HEK293 (cell line): ENCODE data around the gene PDLIM4.

Experiments used
- GLIS2 ChIP-seq: fragments of 450-650 bp; formaldehyde crosslinking; IDR thresholded peaks from 2 replicates; pipeline ENCODE4 v1.5.1; 2016; ENCODE audit warnings: missing biosample characterization, missing genetic modification characterization
- MEIS1 ChIP-seq: sonication (generic); formaldehyde crosslinking; IDR thresholded peaks from 2 replicates; pipeline ENCODE4 v1.8.1; 2022; ENCODE audit warnings: missing genetic modification reagents, mild to moderate bottlenecking, borderline replicate concordance
- TCF7L2 ChIP-seq: IDR thresholded peaks from 2 replicates; pipeline ENCODE4 v1.6.1; 2011; ENCODE audit warnings: low read depth, mild to moderate bottlenecking, inconsistent platforms, low read length, moderate library complexity, borderline replicate concordance
- ZNF274 ChIP-seq, 2 experiments: fragments of 200-500 bp in 1 of 2; fragments of 450-650 bp in 1 of 2; sonication (Bioruptor generic) in 1 of 2; formaldehyde crosslinking in 1 of 2; IDR thresholded peaks; 2 replicates each; pipeline versions ENCODE4 v1.5.1 to v1.6.1; 2014 to 2016; ENCODE audit warnings: borderline replicate concordance in 1 of 2, inconsistent platforms in 1 of 2, low read length in 1 of 2, missing biosample characterization in 1 of 2, missing genetic modification characterization in 1 of 2
- ZNF423 ChIP-seq: fragments of 450-650 bp; formaldehyde crosslinking; IDR thresholded peaks from 2 replicates; pipeline ENCODE4 v1.5.1; 2016; ENCODE audit warnings: missing biosample characterization, missing genetic modification characterization
- ZNF510 ChIP-seq: fragments of 450-650 bp; formaldehyde crosslinking; IDR thresholded peaks from 2 replicates; pipeline ENCODE4 v1.5.1; 2018; ENCODE audit warnings: mild to moderate bottlenecking, missing genetic modification characterization, missing biosample characterization; ENCODE audit not compliant: insufficient replicate concordance
- ZNF561 ChIP-seq: fragments of 450-650 bp; IDR thresholded peaks from 2 replicates; pipeline ENCODE4 v1.5.1; 2018; ENCODE audit warnings: missing biosample characterization, missing genetic modification characterization, borderline replicate concordance
- TF ChIP-seq, protein P1 (sequence below): fragments of 450-650 bp; formaldehyde crosslinking; IDR thresholded peaks from 2 replicates; pipeline ENCODE4 v1.5.1; 2017; ENCODE audit warnings: missing biosample characterization, missing genetic modification characterization
- TF ChIP-seq, protein P2 (sequence below): fragments of 450-650 bp; formaldehyde crosslinking; IDR thresholded peaks from 2 replicates; pipeline ENCODE4 v1.5.1; 2016; ENCODE audit warnings: missing biosample characterization, missing genetic modification characterization
- TF ChIP-seq, protein P3 (sequence below): fragments of 450-650 bp; formaldehyde crosslinking; conservative IDR thresholded peaks from 2 replicates; pipeline ENCODE4 v1.5.1; 2016; ENCODE audit warnings: low read depth, missing biosample characterization, missing genetic modification characterization

DNA sequence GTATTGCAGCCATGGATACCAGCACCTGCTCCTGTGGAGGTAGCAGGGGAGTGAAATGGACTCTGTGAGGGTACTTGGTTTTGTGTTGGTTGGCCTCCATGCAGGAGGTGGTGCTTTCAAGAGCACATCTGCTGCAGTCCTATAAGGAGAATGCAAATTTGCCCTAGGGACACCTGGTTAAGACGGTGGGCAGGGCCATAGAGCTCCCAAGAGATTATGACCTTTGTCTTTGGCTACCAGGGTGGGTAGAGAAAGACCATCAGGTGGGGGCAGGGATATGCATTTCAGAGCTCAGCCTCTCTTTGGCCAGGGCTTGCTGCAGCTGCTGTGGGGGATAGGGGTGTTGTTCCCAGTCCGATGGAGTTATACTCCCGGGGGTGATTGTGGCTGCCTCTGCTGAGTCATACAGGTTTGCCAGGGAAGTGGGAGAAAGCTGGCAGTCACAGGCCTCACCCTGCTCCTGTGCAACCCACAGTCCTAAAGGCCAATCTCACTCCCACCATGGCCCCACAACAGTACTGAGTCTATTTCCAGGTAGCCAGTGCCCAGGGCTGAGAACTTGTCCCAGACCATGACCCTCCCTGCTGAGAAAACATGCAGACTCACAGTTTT is 14.0 kb upstream of the PDLIM4 start:
- TF ChIP-seq, protein P1, sequence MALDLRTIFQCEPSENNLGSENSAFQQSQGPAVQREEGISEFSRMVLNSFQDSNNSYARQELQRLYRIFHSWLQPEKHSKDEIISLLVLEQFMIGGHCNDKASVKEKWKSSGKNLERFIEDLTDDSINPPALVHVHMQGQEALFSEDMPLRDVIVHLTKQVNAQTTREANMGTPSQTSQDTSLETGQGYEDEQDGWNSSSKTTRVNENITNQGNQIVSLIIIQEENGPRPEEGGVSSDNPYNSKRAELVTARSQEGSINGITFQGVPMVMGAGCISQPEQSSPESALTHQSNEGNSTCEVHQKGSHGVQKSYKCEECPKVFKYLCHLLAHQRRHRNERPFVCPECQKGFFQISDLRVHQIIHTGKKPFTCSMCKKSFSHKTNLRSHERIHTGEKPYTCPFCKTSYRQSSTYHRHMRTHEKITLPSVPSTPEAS: no peak
- no peak for TF ChIP-seq TCF7L2
- no peak for TF ChIP-seq MEIS1 (CRISPR knock-in tag)
- TF ChIP-seq, protein P2, sequence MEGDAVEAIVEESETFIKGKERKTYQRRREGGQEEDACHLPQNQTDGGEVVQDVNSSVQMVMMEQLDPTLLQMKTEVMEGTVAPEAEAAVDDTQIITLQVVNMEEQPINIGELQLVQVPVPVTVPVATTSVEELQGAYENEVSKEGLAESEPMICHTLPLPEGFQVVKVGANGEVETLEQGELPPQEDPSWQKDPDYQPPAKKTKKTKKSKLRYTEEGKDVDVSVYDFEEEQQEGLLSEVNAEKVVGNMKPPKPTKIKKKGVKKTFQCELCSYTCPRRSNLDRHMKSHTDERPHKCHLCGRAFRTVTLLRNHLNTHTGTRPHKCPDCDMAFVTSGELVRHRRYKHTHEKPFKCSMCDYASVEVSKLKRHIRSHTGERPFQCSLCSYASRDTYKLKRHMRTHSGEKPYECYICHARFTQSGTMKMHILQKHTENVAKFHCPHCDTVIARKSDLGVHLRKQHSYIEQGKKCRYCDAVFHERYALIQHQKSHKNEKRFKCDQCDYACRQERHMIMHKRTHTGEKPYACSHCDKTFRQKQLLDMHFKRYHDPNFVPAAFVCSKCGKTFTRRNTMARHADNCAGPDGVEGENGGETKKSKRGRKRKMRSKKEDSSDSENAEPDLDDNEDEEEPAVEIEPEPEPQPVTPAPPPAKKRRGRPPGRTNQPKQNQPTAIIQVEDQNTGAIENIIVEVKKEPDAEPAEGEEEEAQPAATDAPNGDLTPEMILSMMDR (tag by site-specific recombination): no peak
- TF ChIP-seq ZNF510 (tag by site-specific recombination): no peak
- no peak for TF ChIP-seq ZNF274 (IDR thresholded peaks at IDR 0.05; ENCODE audit: low read length)
- TF ChIP-seq ZNF274 (tag by site-specific recombination; IDR thresholded peaks at IDR 0.05; ENCODE audit: borderline replicate concordance): no peak
- no peak for TF ChIP-seq ZNF423 (tag by site-specific recombination)
- TF ChIP-seq, protein P3, sequence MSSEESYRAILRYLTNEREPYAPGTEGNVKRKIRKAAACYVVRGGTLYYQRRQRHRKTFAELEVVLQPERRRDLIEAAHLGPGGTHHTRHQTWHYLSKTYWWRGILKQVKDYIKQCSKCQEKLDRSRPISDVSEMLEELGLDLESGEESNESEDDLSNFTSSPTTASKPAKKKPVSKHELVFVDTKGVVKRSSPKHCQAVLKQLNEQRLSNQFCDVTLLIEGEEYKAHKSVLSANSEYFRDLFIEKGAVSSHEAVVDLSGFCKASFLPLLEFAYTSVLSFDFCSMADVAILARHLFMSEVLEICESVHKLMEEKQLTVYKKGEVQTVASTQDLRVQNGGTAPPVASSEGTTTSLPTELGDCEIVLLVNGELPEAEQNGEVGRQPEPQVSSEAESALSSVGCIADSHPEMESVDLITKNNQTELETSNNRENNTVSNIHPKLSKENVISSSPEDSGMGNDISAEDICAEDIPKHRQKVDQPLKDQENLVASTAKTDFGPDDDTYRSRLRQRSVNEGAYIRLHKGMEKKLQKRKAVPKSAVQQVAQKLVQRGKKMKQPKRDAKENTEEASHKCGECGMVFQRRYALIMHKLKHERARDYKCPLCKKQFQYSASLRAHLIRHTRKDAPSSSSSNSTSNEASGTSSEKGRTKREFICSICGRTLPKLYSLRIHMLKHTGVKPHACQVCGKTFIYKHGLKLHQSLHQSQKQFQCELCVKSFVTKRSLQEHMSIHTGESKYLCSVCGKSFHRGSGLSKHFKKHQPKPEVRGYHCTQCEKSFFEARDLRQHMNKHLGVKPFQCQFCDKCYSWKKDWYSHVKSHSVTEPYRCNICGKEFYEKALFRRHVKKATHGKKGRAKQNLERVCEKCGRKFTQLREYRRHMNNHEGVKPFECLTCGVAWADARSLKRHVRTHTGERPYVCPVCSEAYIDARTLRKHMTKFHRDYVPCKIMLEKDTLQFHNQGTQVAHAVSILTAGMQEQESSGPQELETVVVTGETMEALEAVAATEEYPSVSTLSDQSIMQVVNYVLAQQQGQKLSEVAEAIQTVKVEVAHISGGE (tag by site-specific recombination): no peak
- no peak for TF ChIP-seq GLIS2 (tag by site-specific recombination)
- TF ChIP-seq ZNF561: no peak
